PC-9 (cell line): ENCODE results near the gene AGAP1. TPM values are rescaled to one million over a fixed set of nuclear protein-coding genes. Genes with fewer than 3 reads are reported as not detected.
A peak's percentile ranks its signal among the peaks of the same experiment; 100 is the strongest.

ENCODE experiments used
- BruUV-seq: library from RNA; stranded (reverse); fragments of 400-500 nt; replicated peaks from 2 replicates; lab custom pipeline; 2021; lab: Mats Ljungman, UMichigan
- CTCF ChIA-PET: fragments of 300-600 bp; sonication (Branson Sonifier 250); formaldehyde crosslinking; loops from one replicate; lab custom pipeline; 2022; ENCODE audit warnings: antibody characterized with exemption; lab: Charles Lee
- POLR2A ChIA-PET: fragments of 300-600 bp; sonication (Branson Sonifier 250); formaldehyde crosslinking; loops from one replicate; lab custom pipeline; 2022; ENCODE audit warnings: antibody characterized with exemption; ENCODE audit not compliant: unreplicated experiment; lab: Charles Lee
- DNase-seq, 2 experiments: peaks; one replicate each; pipeline versions ENCODE4 v3.0.0 to v3.0.0-alpha.2; 2015 to 2022; ENCODE audit warnings: mixed read lengths in 1 of 2
- H2AFZ ChIP-seq: fragments of 200-600 bp; sonication (generic); 2 replicates; pipeline ENCODE4 v1.8.1; 2017; ENCODE audit warnings: antibody characterized with exemption
- H3F3A ChIP-seq: fragments of 200-600 bp; sonication (generic); 2 replicates; pipeline ENCODE4 v1.8.1; 2017; ENCODE audit warnings: antibody characterized with exemption, mild to moderate bottlenecking, low read depth; ENCODE audit not compliant: insufficient read depth
- H3K27ac ChIP-seq: fragments of 200-600 bp; sonication (generic); 2 replicates; pipeline ENCODE4 v1.6.1; 2016; ENCODE audit warnings: mixed run types
- H3K27me3 ChIP-seq: fragments of 200-600 bp; sonication (generic); 2 replicates; pipeline ENCODE4 v1.6.1; 2016; ENCODE audit warnings: low read depth, mixed run types; ENCODE audit not compliant: insufficient read depth
- H3K36me3 ChIP-seq: fragments of 200-600 bp; sonication (generic); 2 replicates; pipeline ENCODE4 v1.6.1; 2016; ENCODE audit warnings: low read depth, mixed run types
- H3K4me1 ChIP-seq: fragments of 200-600 bp; sonication (generic); replicated peaks from 2 replicates; pipeline ENCODE4 v1.6.1; 2016; ENCODE audit warnings: mixed run types; ENCODE audit not compliant: insufficient read depth
- H3K4me2 ChIP-seq: fragments of 200-600 bp; sonication (generic); 2 replicates; pipeline ENCODE4 v1.6.1; 2017; ENCODE audit warnings: mixed run types
- H3K4me3 ChIP-seq: fragments of 200-600 bp; sonication (generic); 2 replicates; pipeline ENCODE4 v1.6.1; 2016; ENCODE audit warnings: mixed run types
- H3K79me2 ChIP-seq: fragments of 200-600 bp; sonication (generic); 2 replicates; pipeline ENCODE4 v1.6.1; 2017; ENCODE audit warnings: low read depth, mixed run types
- H3K9me2 ChIP-seq: fragments of 200-600 bp; sonication (generic); 2 replicates; pipeline ENCODE4 v1.8.1; 2017; ENCODE audit warnings: mild to moderate bottlenecking; ENCODE audit not compliant: insufficient read depth
- H3K9me3 ChIP-seq: fragments of 200-600 bp; sonication (generic); 2 replicates; pipeline ENCODE4 v1.8.1; 2016; ENCODE audit warnings: low read depth; ENCODE audit not compliant: insufficient read depth
- H4K20me1 ChIP-seq: fragments of 200-600 bp; sonication (generic); 2 replicates; pipeline ENCODE4 v1.8.1; 2017; ENCODE audit not compliant: insufficient read depth
- EZH2 ChIP-seq: fragments of 200-600 bp; sonication (generic); IDR thresholded peaks from 2 replicates; pipeline ENCODE4 v1.8.0; 2017; ENCODE audit warnings: antibody characterized with exemption, low read depth
- intact Hi-C: fragments of 100-400 bp; cut with micrococcal nuclease; formaldehyde crosslinking; loops from one replicate; pipeline ENCODE4 v1.10.0; 2022; ENCODE audit not compliant: unreplicated experiment
- total RNA-seq: library from RNA; stranded (reverse); gene quantifications from 2 replicates; pipeline ENCODE4 v1.2.3, GENCODE V29; 2021
- TF ChIP-seq, protein P1 (sequence below): fragments of 200-600 bp; sonication (generic); conservative IDR thresholded peaks from 2 replicates; pipeline ENCODE4 v1.6.1; 2017; ENCODE audit warnings: mixed run types, antibody characterized with exemption, mild to moderate bottlenecking, moderate library complexity

Gene AGAP1
- total RNA-seq, 1 experiment from 2014 or later, result 91.4 TPM

DNA sequence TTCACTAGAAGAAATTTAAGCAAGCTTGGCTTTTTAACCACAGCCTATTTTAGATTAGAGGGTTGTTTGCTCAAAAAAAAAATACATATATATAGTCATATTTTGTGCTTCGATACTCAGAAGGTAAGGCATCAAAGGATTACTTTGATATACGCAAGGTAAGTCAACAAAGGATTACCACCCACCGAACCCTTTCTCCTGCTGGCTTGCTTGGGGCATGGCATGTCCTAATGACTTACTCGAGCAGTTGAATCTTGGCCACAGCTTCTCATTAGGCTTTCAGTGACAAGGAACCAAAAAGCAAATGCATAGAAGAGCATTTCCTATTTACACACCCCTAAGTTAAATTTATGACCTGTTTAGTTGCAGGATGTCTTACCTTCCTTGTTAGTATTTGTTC, 295.7 kb downstream of the AGAP1 start:
- Histone ChIP-seq H3K79me2 (no peaks in the 10 kb centered on the region), H3K27ac (no peak overlapping the region), H3K4me3 (no peak overlapping the region), H3K4me2 (no peak overlapping the region), H3K36me3 (0 out of 2 replicates have a peak, but pooled peaks cover 11% of the 10 kb centered on the region), H3K4me1 (no peaks in the 10 kb centered on the region), H4K20me1 (peaks cover 8% of the 10 kb centered on the region; the same call in 1 of the 2 replicates), H3K27me3 (no peaks in the 10 kb centered on the region), H3K9me3 (no peaks in the 10 kb centered on the region), H3F3A (no peaks in the 10 kb centered on the region), H2AFZ (no peak overlapping the region), H3K9me2 (no peaks in the 10 kb centered on the region)
- CTCF ChIA-PET, result interaction anchor here (0.6 kb wide), 1 partner anchor 276 kb away, joined by 3 read pairs; no protein-coding TSS in a partner anchor
- TF ChIP-seq, protein P1, sequence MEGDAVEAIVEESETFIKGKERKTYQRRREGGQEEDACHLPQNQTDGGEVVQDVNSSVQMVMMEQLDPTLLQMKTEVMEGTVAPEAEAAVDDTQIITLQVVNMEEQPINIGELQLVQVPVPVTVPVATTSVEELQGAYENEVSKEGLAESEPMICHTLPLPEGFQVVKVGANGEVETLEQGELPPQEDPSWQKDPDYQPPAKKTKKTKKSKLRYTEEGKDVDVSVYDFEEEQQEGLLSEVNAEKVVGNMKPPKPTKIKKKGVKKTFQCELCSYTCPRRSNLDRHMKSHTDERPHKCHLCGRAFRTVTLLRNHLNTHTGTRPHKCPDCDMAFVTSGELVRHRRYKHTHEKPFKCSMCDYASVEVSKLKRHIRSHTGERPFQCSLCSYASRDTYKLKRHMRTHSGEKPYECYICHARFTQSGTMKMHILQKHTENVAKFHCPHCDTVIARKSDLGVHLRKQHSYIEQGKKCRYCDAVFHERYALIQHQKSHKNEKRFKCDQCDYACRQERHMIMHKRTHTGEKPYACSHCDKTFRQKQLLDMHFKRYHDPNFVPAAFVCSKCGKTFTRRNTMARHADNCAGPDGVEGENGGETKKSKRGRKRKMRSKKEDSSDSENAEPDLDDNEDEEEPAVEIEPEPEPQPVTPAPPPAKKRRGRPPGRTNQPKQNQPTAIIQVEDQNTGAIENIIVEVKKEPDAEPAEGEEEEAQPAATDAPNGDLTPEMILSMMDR, result no peak
- TF ChIP-seq EZH2, result no peak
- no TSS peak for BruUV-seq
- intact Hi-C loops, result no loop called here
- POLR2A ChIA-PET, result interaction anchor here (0.6 kb wide), 2 partner anchors 327 to 713 kb away, joined by 4 to 5 read pairs; no protein-coding TSS in a partner anchor
- DNase-seq, result no peak

DNA sequence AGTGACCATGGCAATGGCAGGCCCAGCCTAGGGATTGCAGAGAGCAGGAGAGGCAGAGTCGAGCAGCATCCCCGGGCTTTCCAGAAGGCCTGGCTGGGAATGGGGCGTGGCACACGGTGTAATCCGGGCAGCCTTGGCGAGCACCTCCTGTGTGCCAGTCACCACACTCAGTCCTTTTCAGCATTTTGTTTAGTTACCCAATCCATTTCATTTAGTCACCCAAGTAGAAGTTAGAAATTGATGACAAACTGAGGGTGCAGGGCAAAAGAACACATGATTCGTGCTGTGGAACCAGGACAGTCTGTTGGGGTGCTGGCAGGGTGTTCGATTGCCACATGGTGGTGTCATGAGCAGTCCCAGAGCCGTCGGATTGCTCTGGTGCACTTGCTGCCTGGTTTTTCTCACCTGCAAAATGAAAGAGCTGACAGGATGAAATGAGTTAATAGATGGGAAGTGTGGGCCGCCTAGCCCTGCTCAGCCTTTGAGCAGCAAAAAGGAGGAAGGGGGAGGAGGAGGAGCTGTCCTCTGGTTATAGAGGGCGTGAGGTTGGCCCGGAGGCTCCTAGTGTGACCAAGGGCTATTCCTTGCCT, 299.4 kb downstream of the AGAP1 start:
- Histone ChIP-seq H3K9me3 (no peaks in the 10 kb centered on the region), H3K27ac (no peak overlapping the region), H3K36me3 (0 out of 2 replicates have a peak, but pooled peaks cover 12% of the 10 kb centered on the region), H3K27me3 (no peaks in the 10 kb centered on the region), H4K20me1 (peaks cover 7% of the 10 kb centered on the region), H3K4me3 (no peak overlapping the region), H3K4me2 (no peak overlapping the region), H3K9me2 (no peaks in the 10 kb centered on the region), H2AFZ (no peak overlapping the region), H3K79me2 (no peaks in the 10 kb centered on the region), H3F3A (no peaks in the 10 kb centered on the region), H3K4me1 (no peaks in the 10 kb centered on the region)
- no peak for DNase-seq
- no TSS peak for BruUV-seq
- ChIA-PET POLR2A (no interaction called here), CTCF (interaction anchor here (0.5 to 2.0 kb wide), 2 partner anchors 11 to 14 kb away, joined by 3 to 4 read pairs; no protein-coding TSS in a partner anchor)
- TF ChIP-seq, protein P1, result peak; percentile 33; the same call in 1 of the 2 replicates
- no peak for TF ChIP-seq EZH2
- intact Hi-C loops, result no loop called here

DNA sequence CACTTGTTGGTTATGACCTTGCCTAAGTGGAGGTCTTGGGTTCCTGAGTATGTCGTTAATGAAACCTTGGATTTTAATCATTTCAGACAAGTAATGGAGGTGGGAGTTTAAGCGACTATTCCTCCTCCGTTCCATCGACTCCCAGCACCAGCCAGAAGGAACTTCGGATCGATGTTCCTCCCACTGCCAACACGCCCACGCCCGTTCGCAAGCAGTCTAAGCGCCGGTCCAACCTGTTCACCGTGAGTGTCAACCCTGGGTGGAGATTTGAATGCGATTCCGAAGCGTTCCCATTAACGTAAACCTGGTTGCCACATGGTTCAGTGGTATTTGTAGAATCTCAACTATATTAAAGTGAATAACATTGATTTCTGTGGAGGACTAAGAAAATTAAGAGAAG, 305.4 kb downstream of the AGAP1 start:
- Histone ChIP-seq H3K79me2 (no peaks in the 10 kb centered on the region; the same call in 1 of the 2 replicates), H3K9me2 (no peaks in the 10 kb centered on the region), H2AFZ (no peak overlapping the region), H3K9me3 (no peaks in the 10 kb centered on the region), H3K27me3 (no peaks in the 10 kb centered on the region), H3F3A (peaks cover 10% of the 10 kb centered on the region; the same call in 1 of the 2 replicates), H3K36me3 (peaks cover 33% of the 10 kb centered on the region; the same call in 1 of the 2 replicates), H4K20me1 (peaks cover 7% of the 10 kb centered on the region), H3K27ac (no peak overlapping the region), H3K4me2 (no peak overlapping the region), H3K4me1 (no peaks in the 10 kb centered on the region), H3K4me3 (no peak overlapping the region)
- DNase-seq, result no peak
- BruUV-seq, result no TSS peak
- CTCF ChIA-PET, result no interaction called here
- intact Hi-C loops, result no loop called here
- POLR2A ChIA-PET, result no interaction called here
- TF ChIP-seq, protein P1, result no peak
- TF ChIP-seq EZH2, result no peak
